BE2C (cell line): ENCODE measurements around the gene MEG3.

Experiments used
- DNase-seq: peaks from one replicate; pipeline ENCODE4 v3.0.0-alpha.2; 2020
- H3K27me3 ChIP-seq: fragments of 250-450 bp; sonication (Bioruptor Pico); 2 replicates; pipeline ENCODE4 v1.5.1; 2020; ENCODE audit warnings: mild to moderate bottlenecking
- H3K36me3 ChIP-seq: fragments of 250-450 bp; sonication (Bioruptor Pico); 2 replicates; pipeline ENCODE4 v1.5.1; 2020; ENCODE audit warnings: mild to moderate bottlenecking
- H3K4me1 ChIP-seq: fragments of 250-450 bp; sonication (Bioruptor Pico); 2 replicates; pipeline ENCODE4 v1.5.1; 2020
- H3K4me3 ChIP-seq: 2 replicates; pipeline ENCODE4 v1.5.1; 2011; ENCODE audit warnings: low read depth, low read length
- H3K9me3 ChIP-seq: fragments of 250-450 bp; sonication (Bioruptor Pico); 2 replicates; pipeline ENCODE4 v1.5.1; 2020
- CTCF ChIP-seq: IDR thresholded peaks from 2 replicates; pipeline ENCODE4 v1.5.1; 2012; ENCODE audit warnings: mild to moderate bottlenecking, low read depth, low read length

The MEG3 gene

GRCh38 chr14:100840286-100841065 is 14.6 kb downstream of the MEG3 start:
- H3K9me3 ChIP-seq = no peaks in the 10 kb centered on the region
- DNase-seq = no peak
- H3K4me3 ChIP-seq = no peak overlapping the region
- peaks cover 98% of the 10 kb centered on the region for H3K36me3 ChIP-seq
- no peaks in the 10 kb centered on the region for H3K27me3 ChIP-seq
- peaks cover 33% of the 10 kb centered on the region for H3K4me1 ChIP-seq
- no peak for TF ChIP-seq CTCF

- Histone ChIP-seq H3K4me1 (peaks cover 29% of the 10 kb centered on the region), H3K36me3 (peaks cover 98% of the 10 kb centered on the region), H3K9me3 (no peaks in the 10 kb centered on the region), H3K4me3 (no peak overlapping the region), H3K27me3 (no peaks in the 10 kb centered on the region)
- DNase-seq = no peak
- TF ChIP-seq CTCF = no peak
Observed at GRCh38 chr14:100841066-100841760, 15.3 kb downstream of the MEG3 start.

- Histone ChIP-seq H3K27me3 (no peaks in the 10 kb centered on the region), H3K36me3 (peaks cover 97% of the 10 kb centered on the region), H3K9me3 (no peaks in the 10 kb centered on the region), H3K4me3 (no peak overlapping the region), H3K4me1 (peaks cover 33% of the 10 kb centered on the region)
- no peak for DNase-seq
- TF ChIP-seq CTCF = no peak
Observed at GRCh38 chr14:100841761-100842403, 16.0 kb downstream of the MEG3 start.

- TF ChIP-seq CTCF = no peak
- Histone ChIP-seq H3K4me3 (no peak overlapping the region), H3K4me1 (peaks cover 38% of the 10 kb centered on the region), H3K27me3 (no peaks in the 10 kb centered on the region), H3K9me3 (no peaks in the 10 kb centered on the region), H3K36me3 (peaks cover 97% of the 10 kb centered on the region)
- DNase-seq = no peak
Observed at GRCh38 chr14:100842799-100843198, 16.9 kb downstream of the MEG3 start.

DNA sequence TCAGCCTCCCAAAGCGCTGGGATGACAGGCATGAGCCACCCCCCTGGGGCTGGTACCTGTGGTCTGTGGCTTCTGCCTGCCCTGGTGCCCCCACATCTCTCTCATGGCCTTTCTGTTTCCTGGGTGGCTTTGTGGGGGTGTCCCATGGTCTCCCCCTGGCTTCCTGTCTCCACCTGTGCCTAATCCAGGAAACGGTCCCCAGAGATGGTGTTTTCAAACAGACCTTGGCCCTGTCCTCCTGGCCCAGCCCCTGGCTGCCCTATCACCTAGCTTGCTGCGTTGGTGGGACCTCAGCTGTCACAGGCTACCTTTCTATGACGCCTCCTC is 18.1 kb downstream of the MEG3 start:
- Histone ChIP-seq H3K4me1 (peaks cover 50% of the 10 kb centered on the region), H3K27me3 (no peaks in the 10 kb centered on the region)
- DNase-seq = no peak

More for the DNA sequence above, 18.1 kb downstream of the MEG3 start:
- H3K36me3 ChIP-seq = peaks cover 97% of the 10 kb centered on the region
- H3K9me3 ChIP-seq = no peaks in the 10 kb centered on the region
- no peak for TF ChIP-seq CTCF
- no peak overlapping the region for H3K4me3 ChIP-seq
